Pons (tissue), 1 donor: Measurements from ENCODE around the gene TMEM42.

Source experiments
- DNase-seq: peaks from one replicate; pipeline ENCODE4 v3.0.0-alpha.2; 2016; ENCODE audit warnings: low spot score

TMEM42 gene

DNA sequence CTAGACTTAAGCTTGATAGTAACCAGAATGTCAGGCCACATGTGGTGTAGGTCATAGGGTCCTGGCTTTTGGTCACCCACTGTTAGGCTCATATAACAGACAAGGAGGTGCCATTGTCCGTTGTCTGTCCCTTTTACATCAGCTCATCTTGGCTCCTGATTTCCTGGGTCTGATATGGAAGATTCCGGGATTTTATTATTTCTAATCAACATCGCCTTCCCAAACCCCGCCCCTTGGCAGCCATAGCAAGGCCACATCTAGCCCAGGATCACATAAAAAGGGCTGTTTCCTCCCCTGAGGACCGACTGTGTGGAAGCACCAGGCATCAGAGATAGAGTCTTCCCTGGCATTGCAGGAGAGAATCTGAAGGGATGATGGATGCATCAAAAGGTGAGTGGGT, 12.6 kb downstream of the TMEM42 start, which contains the start of gene TGM4:
TGM4 (plus strand) TSS at position 301 of the 400 bp plus-strand sequence; CDS start at position 372, 71 bp downstream.
- DNase-seq, result no peak

DNA sequence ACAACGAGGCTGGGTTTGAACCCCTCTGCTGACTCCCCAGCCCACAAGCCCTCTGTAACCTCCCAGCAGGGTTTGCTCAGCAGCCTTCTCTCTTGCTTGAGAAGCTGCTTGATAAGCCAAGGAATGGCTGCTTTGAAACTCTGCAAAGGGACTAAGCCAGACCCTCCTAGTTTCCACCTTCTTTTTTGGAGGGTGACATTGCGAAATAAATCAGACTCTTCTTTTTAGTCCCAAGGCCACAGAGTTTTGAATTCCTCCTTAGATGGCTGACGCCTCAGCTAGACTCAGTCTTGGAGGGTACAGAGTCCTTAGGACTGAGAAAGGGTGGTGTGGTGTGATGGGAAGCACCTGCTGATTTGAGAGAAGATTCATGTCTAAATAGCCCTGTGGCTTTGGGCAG, 13.9 kb downstream of the TMEM42 start:
- no peak for DNase-seq

DNA sequence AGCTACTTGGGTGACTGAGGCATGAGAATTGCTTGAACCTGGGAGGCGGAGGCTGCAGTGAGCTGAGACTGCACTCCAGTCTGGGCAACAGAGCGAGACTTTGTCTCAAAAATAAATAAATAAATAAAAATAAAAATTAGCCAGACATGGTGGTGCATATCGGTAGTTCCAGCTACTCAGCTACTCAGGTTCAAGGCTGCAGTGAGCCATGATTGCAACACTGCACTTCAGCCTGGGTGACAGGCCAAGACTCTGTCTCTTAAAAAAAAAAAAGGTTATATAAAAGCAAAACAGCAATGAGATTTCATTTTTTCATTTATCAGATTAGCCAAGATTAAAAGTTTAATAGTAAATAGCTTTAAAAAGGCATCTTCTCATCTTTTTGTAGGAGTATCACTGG, 15.6 kb downstream of the TMEM42 start:
- DNase-seq, result no peak

DNA sequence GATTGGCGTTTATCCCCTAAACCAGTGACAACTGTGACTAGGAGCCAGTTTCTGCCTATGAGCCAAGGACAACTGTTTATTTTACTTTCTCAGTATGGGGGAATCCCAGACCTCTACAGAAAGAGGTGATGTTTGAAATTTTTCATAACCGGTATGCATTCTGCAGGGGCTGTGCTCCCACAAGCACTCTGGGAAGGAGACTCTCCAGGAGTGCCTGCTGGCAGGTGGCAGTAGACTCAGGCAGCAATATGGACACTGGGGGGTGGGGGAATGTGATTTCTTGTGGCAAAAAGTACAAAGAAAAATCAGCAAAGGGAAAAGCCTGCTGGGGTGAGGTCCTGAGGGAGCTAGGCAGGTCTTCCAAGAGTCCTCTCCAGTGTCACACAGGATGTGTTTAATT, 18.6 kb downstream of the TMEM42 start:
- no peak for DNase-seq

DNA sequence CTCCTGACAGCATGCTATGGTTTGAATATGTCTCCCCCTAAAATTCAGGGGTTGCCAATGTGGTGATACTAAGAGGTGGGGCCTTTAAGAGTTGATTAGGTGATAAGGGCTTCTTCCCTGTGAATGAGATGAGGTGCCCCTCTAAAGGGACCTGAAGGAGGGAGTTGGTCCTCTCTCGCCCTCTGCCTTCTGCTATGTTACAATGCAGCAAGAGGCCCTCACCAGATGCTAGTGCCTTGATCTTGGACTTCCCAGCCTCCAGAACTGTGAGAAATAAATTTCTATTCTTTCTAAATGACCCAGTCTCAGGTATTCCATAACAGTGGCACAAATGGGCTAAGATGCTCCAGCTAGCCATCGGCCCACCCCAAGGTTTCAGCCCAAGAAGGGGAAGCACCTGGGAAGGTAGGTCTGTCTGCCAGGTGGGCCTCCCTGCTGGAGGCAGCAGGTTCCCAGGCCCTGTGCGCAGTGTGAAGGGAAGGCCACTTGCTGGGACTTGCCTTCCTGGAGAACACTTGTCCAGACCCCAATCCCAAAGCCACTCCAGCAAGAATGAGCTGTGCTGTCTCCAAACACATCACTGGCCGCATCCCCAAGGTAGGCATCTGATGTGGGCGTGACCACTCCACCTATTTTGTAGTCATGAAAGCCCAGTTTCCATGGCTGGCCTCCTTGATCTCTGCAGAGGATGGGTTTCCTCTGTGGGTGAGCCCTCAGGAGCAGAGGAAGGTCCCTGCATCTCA, 21.7 kb downstream of the TMEM42 start:
- no peak for DNase-seq

DNA sequence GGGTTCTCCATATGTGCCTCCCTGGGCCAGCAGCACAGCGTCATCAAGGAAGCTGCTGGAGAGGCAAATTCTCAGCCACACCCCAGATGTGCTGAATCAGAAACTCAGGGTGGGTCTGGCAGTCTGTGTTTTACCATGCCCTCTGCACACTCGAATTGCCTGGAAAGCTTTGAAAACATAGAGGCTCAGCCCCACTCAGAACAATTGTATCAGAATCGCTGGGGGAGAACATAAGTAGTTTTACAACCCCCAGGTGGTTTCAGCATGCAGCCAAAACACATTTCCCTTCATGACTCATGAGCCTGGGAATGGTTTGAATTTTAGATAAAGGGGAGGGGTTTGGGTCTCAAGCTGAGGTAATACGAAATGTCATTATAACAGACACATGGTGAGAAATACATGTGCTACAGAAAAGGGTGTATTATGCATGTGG, 22.3 kb downstream of the TMEM42 start:
- no peak for DNase-seq

DNA sequence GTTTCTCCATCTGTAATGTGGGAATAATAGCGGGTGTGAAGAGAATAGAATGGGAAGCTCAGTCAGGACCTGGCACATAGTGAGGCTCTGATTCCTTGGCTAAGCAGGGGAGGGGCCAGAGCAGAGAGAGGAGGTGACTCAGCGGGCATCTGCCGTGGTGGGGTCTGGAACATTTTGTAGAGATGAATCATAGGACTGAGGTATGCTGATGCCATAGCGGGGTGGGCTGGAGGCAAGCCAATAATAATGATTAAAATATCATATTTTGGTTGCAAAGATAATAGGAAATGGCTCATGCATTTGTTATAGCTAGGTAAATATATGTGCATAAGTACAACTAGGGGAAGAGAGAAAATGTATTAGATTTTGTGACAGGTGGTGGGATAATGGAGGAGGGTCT, 23.9 kb downstream of the TMEM42 start:
- DNase-seq, result no peak

DNA sequence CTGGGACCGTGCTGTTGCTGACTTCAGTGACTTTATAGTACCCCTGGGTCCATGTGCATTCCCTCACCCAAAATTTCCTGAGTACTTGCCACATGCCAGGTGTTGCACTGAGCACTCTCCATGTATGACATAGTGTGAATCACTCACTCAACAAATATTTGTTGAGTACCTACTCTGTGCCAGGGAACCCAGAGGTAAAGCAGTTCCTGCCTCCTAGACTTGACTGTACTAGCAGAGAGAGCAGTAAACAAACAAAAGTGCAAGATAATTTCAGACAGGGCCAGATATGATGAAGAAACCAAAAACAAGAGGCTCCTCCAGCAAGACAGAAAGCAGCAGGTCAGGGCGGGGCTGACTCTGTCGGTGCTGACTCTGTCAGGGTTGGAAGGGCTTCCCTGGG, 24.8 kb downstream of the TMEM42 start:
- DNase-seq, result no peak

DNA sequence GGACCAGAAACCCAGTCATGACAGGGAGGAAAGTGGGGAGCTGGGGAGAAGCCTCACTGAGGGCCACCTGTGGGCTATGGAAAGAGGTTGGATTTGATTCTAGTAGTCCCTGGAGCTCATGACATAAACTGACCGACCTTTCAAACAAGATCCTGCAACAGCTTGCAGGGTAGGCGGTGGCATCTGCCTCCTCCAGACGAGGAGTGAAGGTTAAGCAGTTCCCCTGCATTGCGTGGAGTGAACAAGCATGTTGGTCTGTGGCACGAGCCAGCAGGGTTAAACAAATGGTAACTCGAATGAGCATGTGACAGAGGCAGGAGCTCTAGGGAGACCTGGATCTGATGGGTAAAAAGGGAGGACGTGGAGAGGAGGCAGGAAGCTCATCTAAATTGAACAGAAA, 25.4 kb downstream of the TMEM42 start:
- DNase-seq, result no peak

DNA sequence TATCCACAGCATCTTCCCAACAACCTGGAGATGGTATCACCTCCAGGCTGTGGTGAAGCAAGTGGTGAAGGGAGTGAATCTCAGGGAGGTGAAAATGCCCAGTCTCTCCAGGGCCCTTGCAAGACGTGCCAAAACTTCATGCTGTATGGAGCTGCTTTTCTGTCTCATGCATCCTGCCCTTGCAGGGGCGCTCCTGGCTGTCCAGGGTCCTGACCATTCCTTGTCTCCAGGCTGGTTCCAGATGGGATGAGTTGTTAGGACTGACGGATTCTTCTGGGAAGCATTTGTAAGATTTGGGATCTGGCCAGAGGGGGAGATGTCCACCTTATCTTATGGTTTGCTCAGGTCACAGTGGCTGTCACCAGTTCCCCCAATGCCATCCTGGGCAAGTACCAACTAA, 28.5 kb downstream of the TMEM42 start:
- no peak for DNase-seq

DNA sequence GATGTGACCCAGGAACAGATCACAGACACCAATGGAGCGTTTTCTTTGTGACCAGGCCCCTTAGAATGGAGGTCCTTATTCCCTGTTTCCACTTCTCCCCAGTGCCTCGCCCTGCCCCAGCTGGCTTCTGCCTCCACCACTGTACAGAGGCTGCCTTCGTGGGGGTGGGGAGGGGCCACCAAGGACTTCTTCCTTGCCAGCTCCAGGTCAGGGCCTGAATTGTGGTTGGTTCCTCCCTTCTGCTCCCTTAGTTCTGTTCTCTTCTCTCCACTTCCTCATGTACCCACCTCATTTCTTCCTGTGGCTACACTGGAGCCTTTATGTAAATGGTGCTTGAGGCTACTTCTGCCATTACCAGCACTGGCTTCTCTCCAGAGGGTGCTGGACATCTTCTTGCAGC, 29.1 kb downstream of the TMEM42 start:
- no peak for DNase-seq

DNA sequence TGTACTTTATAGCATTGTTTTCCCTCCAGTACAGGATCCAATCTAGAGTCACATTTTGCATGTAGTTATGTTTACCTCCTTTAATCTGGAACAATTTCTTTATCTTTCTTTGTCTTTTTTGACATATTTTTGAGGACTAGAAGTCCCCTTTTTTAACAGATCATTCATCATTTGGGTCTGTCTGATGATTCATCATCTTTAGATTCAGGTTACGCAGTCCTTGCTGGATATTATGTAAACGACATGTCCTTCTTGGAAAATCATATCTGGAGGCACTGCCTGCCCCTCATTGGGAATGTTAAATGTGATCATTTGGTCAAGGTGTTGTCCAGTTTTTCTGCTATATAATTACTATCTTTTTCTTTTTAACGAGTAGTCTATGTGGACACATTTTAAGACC, 31.0 kb downstream of the TMEM42 start:
- DNase-seq, result no peak

DNA sequence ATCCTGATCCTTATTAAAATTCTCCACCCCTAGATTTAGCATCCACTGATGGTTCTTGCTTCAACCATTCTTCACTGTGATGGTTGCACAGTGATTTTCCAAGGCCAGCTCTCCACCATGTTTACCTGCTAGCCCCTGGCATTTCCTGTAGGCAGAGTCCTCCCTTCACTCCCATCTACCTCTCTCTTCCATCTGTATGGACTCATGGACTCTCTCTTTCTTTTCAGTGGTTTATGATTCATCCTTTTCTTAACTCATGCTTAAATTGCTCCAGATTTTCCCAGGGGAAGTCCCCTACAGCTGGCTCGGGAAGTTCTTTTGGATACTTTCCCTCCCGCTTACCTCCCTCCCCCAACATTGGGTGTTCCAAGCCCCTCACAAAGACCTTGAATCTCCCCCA, 31.4 kb downstream of the TMEM42 start:
- DNase-seq, result no peak

DNA sequence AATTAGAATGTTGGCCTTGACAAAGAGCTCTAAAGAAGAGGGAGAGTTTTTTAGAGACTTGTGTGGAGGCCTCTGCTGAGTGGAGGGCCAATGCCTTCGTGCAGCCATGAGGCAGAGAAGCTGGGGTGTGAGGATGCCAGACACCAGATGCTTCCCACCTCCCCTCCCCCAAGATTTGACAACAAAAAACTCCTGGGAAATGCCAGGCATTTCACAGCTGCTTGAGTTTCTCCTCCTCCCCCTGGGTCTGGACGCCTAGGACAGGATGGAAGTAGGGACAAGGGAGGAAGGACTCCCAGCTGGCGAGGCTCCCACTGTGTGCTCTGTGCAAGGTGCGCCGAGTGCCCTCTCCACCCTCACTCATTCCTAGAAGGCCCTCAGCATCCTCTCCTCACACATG, 32.8 kb downstream of the TMEM42 start:
- no peak for DNase-seq

DNA sequence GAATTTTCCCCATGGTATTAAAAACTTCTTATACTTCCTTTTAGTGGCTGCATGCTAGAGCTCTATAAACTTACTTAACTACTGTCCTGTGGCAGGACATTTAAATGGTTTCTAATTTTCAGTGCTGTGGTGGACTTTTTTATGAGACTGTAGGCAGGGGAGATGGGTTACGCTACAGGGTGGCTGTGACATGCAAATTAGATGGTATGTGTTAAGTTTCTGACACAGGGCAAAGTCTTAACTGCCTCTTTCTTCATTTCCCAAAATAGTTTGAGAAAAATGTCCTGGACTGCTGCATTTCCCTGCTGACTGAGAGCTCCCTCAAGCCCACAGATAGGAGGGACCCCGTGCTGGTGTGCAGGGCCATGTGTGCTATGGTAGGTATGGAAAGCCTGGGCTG, 34.7 kb downstream of the TMEM42 start:
- DNase-seq, result no peak

DNA sequence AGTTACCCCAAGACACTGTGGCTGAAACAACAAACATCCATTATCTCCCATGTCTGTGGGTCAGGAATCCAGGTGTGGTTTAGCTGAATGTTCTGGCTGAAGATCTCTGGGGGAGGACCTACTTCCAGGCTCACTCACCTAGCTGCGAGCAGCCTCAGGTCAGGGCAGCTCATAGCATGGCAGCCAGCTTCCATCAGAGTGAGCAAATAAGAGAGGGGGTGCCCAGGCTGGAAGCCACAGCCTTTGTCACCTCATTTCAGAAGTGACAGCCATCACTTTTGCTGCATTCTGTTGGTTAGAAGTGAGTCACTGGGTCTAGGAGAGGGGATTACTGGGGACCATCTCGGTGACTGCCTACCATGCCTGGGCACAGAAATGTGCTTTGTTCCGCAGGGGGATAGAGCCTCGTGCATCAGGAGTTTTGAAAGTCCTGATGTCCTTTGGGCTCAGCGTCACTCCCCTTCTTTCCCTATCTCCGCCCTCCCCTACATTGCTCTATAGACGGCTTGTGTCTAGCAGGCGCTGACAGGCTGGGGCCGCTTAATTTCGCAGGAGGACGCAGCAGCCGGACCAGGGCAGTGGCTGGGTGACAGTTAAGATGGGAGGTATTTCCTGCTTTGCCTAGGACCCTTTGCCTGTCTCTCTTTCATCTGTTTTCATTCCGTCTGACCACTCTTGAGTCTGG, 38.1 kb downstream of the TMEM42 start:
- DNase-seq, result no peak

DNA sequence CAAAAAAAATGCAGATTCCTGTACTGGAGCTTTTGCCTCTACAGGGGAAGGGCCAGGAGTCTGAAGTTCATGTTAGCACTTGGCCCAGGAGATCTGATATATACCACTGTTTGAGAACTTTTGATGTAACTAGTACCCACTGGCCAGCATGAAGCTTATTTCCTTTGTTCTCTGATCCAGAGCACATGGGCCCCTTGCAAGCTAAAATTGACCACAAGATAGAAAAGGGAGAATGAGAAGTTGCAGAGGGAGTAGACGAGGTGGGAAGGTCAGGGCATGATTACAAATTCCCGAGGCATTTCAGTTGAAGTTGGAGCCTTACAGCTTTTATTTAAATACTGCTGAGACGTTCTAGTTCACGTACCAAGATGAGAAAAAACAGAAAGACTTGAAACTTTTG, 40.9 kb downstream of the TMEM42 start:
- DNase-seq, result no peak

DNA sequence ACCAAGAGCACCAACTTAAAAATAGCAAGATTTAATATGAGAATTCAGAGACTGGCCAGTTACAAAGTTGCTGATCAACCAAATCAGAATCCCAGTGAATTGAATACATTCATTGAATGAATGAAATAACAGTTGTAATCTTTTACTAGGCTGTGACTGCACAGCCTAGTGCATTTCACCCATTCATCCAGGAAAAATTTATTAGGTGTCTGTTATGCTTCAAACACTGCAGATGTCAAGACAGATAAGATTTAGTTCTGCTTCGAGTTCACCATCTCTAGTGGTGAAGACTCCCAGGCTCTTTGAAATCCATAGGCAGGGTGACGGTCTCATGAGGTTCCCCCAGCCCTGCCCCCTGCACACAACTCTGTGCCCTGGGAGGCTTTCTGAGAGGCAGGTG, 41.6 kb downstream of the TMEM42 start:
- DNase-seq, result no peak

DNA sequence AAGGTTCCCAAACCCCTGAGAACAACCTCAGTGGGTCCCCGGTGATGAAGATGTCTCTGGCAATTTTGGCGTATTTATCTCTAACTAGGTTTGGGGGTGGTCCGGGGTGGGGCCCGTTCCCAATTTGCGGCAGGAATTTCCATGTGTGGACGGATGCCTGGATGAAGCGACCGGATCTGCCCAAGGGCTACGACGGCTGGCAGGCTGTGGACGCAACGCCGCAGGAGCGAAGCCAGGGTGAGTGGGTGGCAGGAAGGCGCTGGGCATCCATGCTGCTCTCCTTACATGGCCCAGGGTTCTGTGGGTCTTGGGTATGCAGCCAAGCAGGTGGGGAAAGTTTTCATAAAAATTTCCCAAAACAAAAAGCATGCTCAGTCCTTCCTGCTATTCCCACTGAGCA, 42.0 kb downstream of the TMEM42 start:
- DNase-seq, result no peak

DNA sequence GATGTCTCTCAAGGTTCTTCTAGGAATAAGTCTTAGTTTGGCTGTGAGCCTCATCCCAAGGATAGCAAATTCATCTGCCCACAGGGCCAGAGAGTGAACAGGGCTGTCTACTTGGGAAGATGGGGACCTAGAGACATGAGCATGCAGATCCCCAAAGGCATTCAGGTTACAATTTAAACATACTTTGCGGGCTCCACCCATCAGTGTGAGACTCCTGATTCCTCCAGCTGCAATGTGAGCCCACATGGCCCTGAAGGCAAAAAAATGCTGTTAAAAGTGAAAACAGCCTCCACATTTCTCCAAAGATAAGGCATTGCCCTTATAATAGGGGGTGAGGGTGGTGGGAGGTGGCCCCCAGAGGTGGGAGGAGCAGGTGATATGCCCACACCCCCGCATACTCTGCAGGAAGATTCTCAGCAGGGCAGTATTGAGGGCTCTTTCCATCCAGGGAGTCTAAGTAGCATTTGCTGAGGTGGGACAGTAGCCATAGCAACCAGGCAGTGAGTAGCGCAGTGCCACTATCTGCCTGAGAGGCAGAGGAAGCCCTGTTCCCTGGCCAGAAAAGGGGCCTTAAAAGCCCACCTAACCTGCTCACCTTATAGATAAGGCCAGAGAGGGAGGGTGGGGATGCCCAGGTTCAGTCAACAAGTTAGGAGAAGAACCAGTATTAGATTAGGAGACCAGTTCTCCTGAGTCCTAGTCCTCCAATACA, 43.9 kb downstream of the TMEM42 start:
- DNase-seq, result no peak

DNA sequence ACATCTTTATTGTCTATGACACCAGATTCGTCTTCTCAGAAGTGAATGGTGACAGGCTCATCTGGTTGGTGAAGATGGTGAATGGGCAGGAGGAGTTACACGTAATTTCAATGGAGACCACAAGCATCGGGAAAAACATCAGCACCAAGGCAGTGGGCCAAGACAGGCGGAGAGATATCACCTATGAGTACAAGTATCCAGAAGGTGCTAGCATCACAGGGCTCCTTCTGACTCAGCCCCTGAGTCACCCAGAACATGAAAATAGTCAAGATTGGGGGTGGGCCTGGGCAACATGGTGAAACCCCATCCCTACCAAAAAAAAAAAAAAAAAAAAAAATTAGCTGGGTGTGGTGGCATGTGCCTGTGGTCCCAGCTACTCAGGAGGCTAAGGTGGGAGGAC, 45.3 kb downstream of the TMEM42 start:
- no peak for DNase-seq

DNA sequence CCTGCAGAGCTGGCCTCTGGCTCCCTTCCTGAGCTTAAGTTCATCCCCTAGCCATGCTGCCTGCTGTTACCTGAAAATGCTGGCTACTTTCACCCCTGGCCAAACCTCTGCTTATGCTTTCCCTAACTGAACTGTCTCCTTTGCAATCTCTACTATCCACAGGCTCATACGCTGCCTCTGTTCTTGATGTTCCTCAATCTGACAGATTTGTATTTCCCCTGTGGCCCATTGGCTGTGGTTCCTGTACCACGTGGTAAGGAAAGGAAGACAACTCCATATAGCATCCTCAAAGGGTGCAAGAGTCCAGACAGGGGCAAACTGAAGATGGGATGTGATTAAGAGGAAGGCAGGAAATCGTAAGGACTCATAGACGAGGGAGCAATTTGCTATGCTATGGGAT, 45.9 kb downstream of the TMEM42 start:
- DNase-seq, result no peak

DNA sequence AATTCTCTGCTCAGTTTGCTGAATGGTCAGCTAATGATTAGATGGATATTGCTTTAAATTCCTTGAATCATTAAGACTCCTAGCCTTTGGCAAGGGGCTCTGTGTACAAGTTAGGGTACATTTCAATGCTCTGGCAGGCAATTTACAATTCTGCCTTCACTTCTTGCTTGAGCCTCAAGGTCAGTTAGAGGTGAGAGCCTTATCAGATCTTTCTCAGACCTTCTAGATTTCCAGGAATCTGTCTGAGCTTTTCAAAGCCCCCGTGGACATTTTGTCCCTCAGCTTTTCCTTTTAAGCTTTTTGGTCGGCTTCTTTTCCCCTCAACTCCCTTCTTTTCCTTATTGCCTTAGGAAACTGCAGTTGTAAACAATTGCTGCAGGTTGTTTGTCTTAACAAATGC, 47.4 kb downstream of the TMEM42 start:
- DNase-seq, result no peak
